OCI-LY7 (cell line): ENCODE results near the gene ACOXL. TPM values are rescaled to one million over a fixed set of nuclear protein-coding genes. Genes with fewer than 3 reads are reported as not detected.

Experiments
- BruUV-seq: library from RNA; stranded (reverse); fragments of 400-500 nt; replicated peaks from 2 replicates; lab custom pipeline; 2021; lab: Mats Ljungman, UMichigan
- CTCF ChIA-PET: fragments of 300-600 bp; sonication (Branson Sonifier 250); formaldehyde crosslinking; loops from one replicate; lab custom pipeline; 2022; ENCODE audit warnings: antibody characterized with exemption; ENCODE audit not compliant: unreplicated experiment; lab: Charles Lee
- POLR2A ChIA-PET: fragments of 300-600 bp; sonication (Branson Sonifier 250); formaldehyde crosslinking; loops from one replicate; lab custom pipeline; 2022; ENCODE audit warnings: antibody characterized with exemption; lab: Charles Lee
- DNase-seq: peaks from one replicate; pipeline ENCODE4 v3.0.0-alpha.2; 2015; ENCODE audit warnings: low spot score
- H2AFZ ChIP-seq: fragments of 200-600 bp; sonication (generic), shearing (Covaris generic); 2 replicates; pipeline ENCODE4 v1.6.1; 2014; ENCODE audit warnings: mild to moderate bottlenecking, antibody characterized with exemption, low read length, moderate library complexity
- H3K27ac ChIP-seq: fragments of 200-600 bp; sonication (generic); 2 replicates; pipeline ENCODE4 v1.5.1; 2014; ENCODE audit warnings: mixed run types, low read depth, mild to moderate bottlenecking, moderate library complexity, low read length, inconsistent platforms; ENCODE audit not compliant: poor library complexity, severe bottlenecking
- H3K36me3 ChIP-seq: fragments of 200-600 bp; sonication (generic); 2 replicates; pipeline ENCODE4 v1.6.1; 2014; ENCODE audit warnings: mild to moderate bottlenecking, antibody characterized with exemption, low read length, moderate library complexity, mixed read lengths; ENCODE audit not compliant: insufficient read depth
- H3K4me1 ChIP-seq: fragments of 200-600 bp; sonication (generic); 2 replicates; pipeline ENCODE4 v1.5.1; 2014; ENCODE audit warnings: mild to moderate bottlenecking, low read length; ENCODE audit not compliant: insufficient read depth, poor library complexity, severe bottlenecking
- H3K4me2 ChIP-seq: fragments of 200-600 bp; sonication (generic); 2 replicates; pipeline ENCODE4 v1.6.1; 2014; ENCODE audit warnings: mild to moderate bottlenecking, low read length
- H3K4me3 ChIP-seq: fragments of 200-600 bp; sonication (generic); 2 replicates; pipeline ENCODE4 v1.5.1; 2014; ENCODE audit warnings: mild to moderate bottlenecking, low read depth, low read length; ENCODE audit not compliant: poor library complexity, severe bottlenecking
- H3K79me2 ChIP-seq: fragments of 200-600 bp; sonication (generic); 2 replicates; pipeline ENCODE4 v1.6.1; 2016; ENCODE audit warnings: low read depth, mild to moderate bottlenecking, low read length, moderate library complexity, mixed read lengths; ENCODE audit not compliant: insufficient read depth
- H3K9me2 ChIP-seq: fragments of 200-600 bp; sonication (generic); 2 replicates; pipeline ENCODE4 v1.6.1; 2016; ENCODE audit warnings: mild to moderate bottlenecking, low read length, mixed read lengths; ENCODE audit not compliant: insufficient read depth
- H3K9me3 ChIP-seq: fragments of 200-600 bp; sonication (generic); 2 replicates; pipeline ENCODE4 v1.6.1; 2014; ENCODE audit warnings: mild to moderate bottlenecking, mixed run types, low read length, mixed read lengths
- H4K20me1 ChIP-seq: fragments of 200-600 bp; sonication (generic); 2 replicates; pipeline ENCODE4 v1.6.1; 2014; ENCODE audit warnings: mild to moderate bottlenecking, antibody characterized with exemption, low read length, moderate library complexity, mixed read lengths; ENCODE audit not compliant: insufficient read depth
- EZH2phosphoT487 ChIP-seq: fragments of 200-600 bp; sonication (generic); IDR thresholded peaks from 2 replicates; pipeline ENCODE4 v1.6.1; 2018; ENCODE audit warnings: low read depth, borderline replicate concordance, mild to moderate bottlenecking, mixed run types, antibody characterized with exemption, low read length, moderate library complexity, mixed read lengths
- intact Hi-C: fragments of 100-400 bp; cut with micrococcal nuclease; formaldehyde crosslinking; loops from one replicate; pipeline ENCODE4 v1.10.0; 2022; ENCODE audit not compliant: unreplicated experiment
- total RNA-seq, 2 experiments: library from RNA; depleted of rRNA in 1 of 2; stranded (reverse); fragments of >200 nt in 1 of 2; shearing (Covaris generic) in 1 of 2; gene quantifications; 2 replicates each; pipeline ENCODE4 v1.2.3, GENCODE V29; 2014 to 2022
- TF ChIP-seq, protein P1 (sequence below): fragments of 200-600 bp; sonication (generic); conservative IDR thresholded peaks from 2 replicates; pipeline ENCODE4 v1.5.1; 2014; ENCODE audit warnings: mild to moderate bottlenecking, antibody characterized with exemption, low read length, moderate library complexity, mixed read lengths

The ACOXL gene
- total RNA-seq, 2 experiments from 2014 or later: 1.4 TPM; not detected in 1

- TF ChIP-seq, protein P1, sequence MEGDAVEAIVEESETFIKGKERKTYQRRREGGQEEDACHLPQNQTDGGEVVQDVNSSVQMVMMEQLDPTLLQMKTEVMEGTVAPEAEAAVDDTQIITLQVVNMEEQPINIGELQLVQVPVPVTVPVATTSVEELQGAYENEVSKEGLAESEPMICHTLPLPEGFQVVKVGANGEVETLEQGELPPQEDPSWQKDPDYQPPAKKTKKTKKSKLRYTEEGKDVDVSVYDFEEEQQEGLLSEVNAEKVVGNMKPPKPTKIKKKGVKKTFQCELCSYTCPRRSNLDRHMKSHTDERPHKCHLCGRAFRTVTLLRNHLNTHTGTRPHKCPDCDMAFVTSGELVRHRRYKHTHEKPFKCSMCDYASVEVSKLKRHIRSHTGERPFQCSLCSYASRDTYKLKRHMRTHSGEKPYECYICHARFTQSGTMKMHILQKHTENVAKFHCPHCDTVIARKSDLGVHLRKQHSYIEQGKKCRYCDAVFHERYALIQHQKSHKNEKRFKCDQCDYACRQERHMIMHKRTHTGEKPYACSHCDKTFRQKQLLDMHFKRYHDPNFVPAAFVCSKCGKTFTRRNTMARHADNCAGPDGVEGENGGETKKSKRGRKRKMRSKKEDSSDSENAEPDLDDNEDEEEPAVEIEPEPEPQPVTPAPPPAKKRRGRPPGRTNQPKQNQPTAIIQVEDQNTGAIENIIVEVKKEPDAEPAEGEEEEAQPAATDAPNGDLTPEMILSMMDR: no peak
- TF ChIP-seq EZH2phosphoT487: no peak
- BruUV-seq: no TSS peak
- Histone ChIP-seq H3K4me2 (no peak overlapping the region), H3K36me3 (no peaks in the 10 kb centered on the region), H2AFZ (no peak overlapping the region), H4K20me1 (no peaks in the 10 kb centered on the region), H3K9me2 (no peaks in the 10 kb centered on the region), H3K79me2 (no peaks in the 10 kb centered on the region), H3K4me1 (no peaks in the 10 kb centered on the region), H3K9me3 (0 out of 2 replicates have a peak, but pooled peaks cover 9% of the 10 kb centered on the region), H3K4me3 (no peak overlapping the region), H3K27ac (no peak overlapping the region)
- no peak for DNase-seq
- POLR2A ChIA-PET: interaction anchor here (1.6 kb wide), 1 partner anchor 15 kb away, joined by 3 read pairs; no protein-coding TSS in a partner anchor
- CTCF ChIA-PET: no interaction called here
- intact Hi-C loops: no loop called here
Observed at GRCh38 chr2:111015283-111015995, 283.1 kb downstream of the ACOXL start.

GRCh38 chr2:111017034-111017622 lies 284.8 kb downstream of the ACOXL start:
- POLR2A ChIA-PET: interaction anchor here (1.0 kb wide), 1 partner anchor 218 kb away, joined by 3 read pairs; no protein-coding TSS in a partner anchor

More at GRCh38 chr2:111017034-111017622, 284.8 kb downstream of the ACOXL start:
- Histone ChIP-seq H4K20me1 (no peaks in the 10 kb centered on the region), H2AFZ (no peak overlapping the region), H3K4me1 (no peaks in the 10 kb centered on the region), H3K9me2 (no peaks in the 10 kb centered on the region), H3K27ac (no peak overlapping the region), H3K9me3 (no peaks in the 10 kb centered on the region), H3K4me2 (no peak overlapping the region), H3K4me3 (no peak overlapping the region), H3K79me2 (no peaks in the 10 kb centered on the region), H3K36me3 (no peaks in the 10 kb centered on the region)
- DNase-seq: no peak
- TF ChIP-seq, protein P1: no peak
- TF ChIP-seq EZH2phosphoT487: no peak
- no TSS peak for BruUV-seq
- CTCF ChIA-PET: no interaction called here
- intact Hi-C loops: no loop called here
